ENCODE measurements around the gene POLE. TPM values are rescaled to one million over a fixed set of nuclear protein-coding genes. Genes with fewer than 3 reads are reported as not detected.
"Not testable (repeated sequence)": the region's sequence is repeated elsewhere in the genome, so short reads cannot be mapped to it uniquely, and the experiment has no call there.

The POLE gene
- polyA plus RNA-seq, 6 donors from 2014 or later, result 1.7 to 8.2 (median 2.6) TPM; not detected in 1

GRCh38 chr12:132713123-132713522 is 26.0 kb upstream of the POLE start:
- ATAC-seq (ENCODE audit: low read depth in 2 of 2) (no peak), DNase-seq (no peak)
- peaks cover 0 to 4% of the 10 kb centered on the region in 2 donors for H3K36me3 Mint-ChIP-seq
- H3K27me3 Mint-ChIP-seq, result no peaks in the 10 kb centered on the region
- peak overlapping the region in 3 of 6 donors; percentile 27 to 78 (median 41) for H3K27ac Mint-ChIP-seq
- peak overlapping the region in 1 of 8 donors; percentile 94 for H3K4me3 Mint-ChIP-seq
- peaks cover 0 to 7% (median 4%) of the 10 kb centered on the region in 7 donors for H3K9me3 Mint-ChIP-seq
- H3K4me1 Mint-ChIP-seq, result peaks cover 6 to 37% (median 12%) of the 10 kb centered on the region in 3 donors

GRCh38 chr12:132711080-132711843 is 24.1 kb upstream of the POLE start:
- Mint-ChIP-seq H3K4me1 (peaks cover 6 to 46% (median 17%) of the 10 kb centered on the region in 3 donors), H3K27me3 (no peaks in the 10 kb centered on the region), H3K4me3 (peak overlapping the region; percentile 72 to 96 (median 89)), H3K9me3 (peaks cover 0 to 18% (median 10%) of the 10 kb centered on the region in 7 donors), H3K36me3 (peaks cover 8 to 11% of the 10 kb centered on the region in 2 donors), H3K27ac (peak overlapping the region in 3 of 6 donors; percentile 24 to 80 (median 42))
- ATAC-seq (ENCODE audit: low read depth in 2 of 2) (no peak), DNase-seq (peak; percentile 12)

- Mint-ChIP-seq H3K4me1 (peaks cover 6 to 46% (median 17%) of the 10 kb centered on the region in 3 donors), H3K27me3 (no peaks in the 10 kb centered on the region), H3K4me3 (peak within 1 kb of the TSS; percentile 91 to 96 (median 94)), H3K36me3 (peaks cover 8 to 11% of the 10 kb centered on the region in 2 donors), H3K27ac (peak within 1 kb of the TSS; percentile 91 to 99 (median 98)), H3K9me3 (peaks cover 0 to 18% (median 10%) of the 10 kb centered on the region in 7 donors)
- ATAC-seq (ENCODE audit: low read depth in 2 of 2) (peak; percentile 95 to 96), DNase-seq (peak; percentile 97)
These were observed 23.4 kb upstream of the POLE start, which contains the start of gene PGAM5 for GRCh38 chr12:132710405-132711079. TSS of gene PGAM5 (plus strand) at chr12:132710842. CDS start at chr12:132710877, 35 bp downstream.

- H3K9me3 Mint-ChIP-seq, result peaks cover 0 to 18% (median 10%) of the 10 kb centered on the region in 7 donors
- H3K4me1 Mint-ChIP-seq, result peaks cover 6 to 46% (median 17%) of the 10 kb centered on the region in 3 donors
- H3K36me3 Mint-ChIP-seq, result peaks cover 8 to 11% of the 10 kb centered on the region in 2 donors
These were observed 22.9 kb upstream of the POLE start for GRCh38 chr12:132710043-132710404.

GRCh38 chr12:132708150-132708549 is 21.0 kb upstream of the POLE start:
- peaks cover 0 to 18% (median 10%) of the 10 kb centered on the region in 7 donors for H3K9me3 Mint-ChIP-seq
- H3K4me3 Mint-ChIP-seq, result peak overlapping the region in 5 of 8 donors; percentile 14 to 96 (median 94)
- ATAC-seq (ENCODE audit: low read depth in 2 of 2) (no peak), DNase-seq (no peak)
- no peaks in the 10 kb centered on the region for H3K27me3 Mint-ChIP-seq
- H3K4me1 Mint-ChIP-seq, result peaks cover 19 to 43% (median 23%) of the 10 kb centered on the region in 3 donors
- peaks cover 15 to 18% of the 10 kb centered on the region in 2 donors for H3K36me3 Mint-ChIP-seq
- H3K27ac Mint-ChIP-seq, result peak overlapping the region in 4 of 6 donors; percentile 49 to 74 (median 64)

More at GRCh38 chr12:132710043-132710404, 22.9 kb upstream of the POLE start:
- ATAC-seq (ENCODE audit: low read depth in 2 of 2), result peak in 1 of 2 donors; percentile 1
- Mint-ChIP-seq H3K4me3 (peak overlapping the region; percentile 91 to 96 (median 94)), H3K27me3 (no peaks in the 10 kb centered on the region), H3K27ac (peak overlapping the region; percentile 91 to 99 (median 98))
- no peak for DNase-seq

GRCh38 chr12:132707241-132707640 is 20.1 kb upstream of the POLE start:
- H3K27ac Mint-ChIP-seq, result peak overlapping the region in 4 of 6 donors; percentile 43 to 73 (median 62)
- no peaks in the 10 kb centered on the region for H3K27me3 Mint-ChIP-seq
- ATAC-seq (ENCODE audit: low read depth in 2 of 2) (no peak), DNase-seq (no peak)
- H3K4me1 Mint-ChIP-seq, result peaks cover 21 to 40% (median 26%) of the 10 kb centered on the region in 3 donors
- H3K4me3 Mint-ChIP-seq, result peak overlapping the region in 5 of 8 donors; percentile 47 to 94 (median 71)
- H3K36me3 Mint-ChIP-seq, result peaks cover 15 to 20% of the 10 kb centered on the region in 2 donors
- peaks cover 0 to 18% (median 10%) of the 10 kb centered on the region in 7 donors for H3K9me3 Mint-ChIP-seq

- Mint-ChIP-seq H3K4me3 (peak overlapping the region in 1 of 8 donors; percentile 12), H3K4me1 (peaks cover 26 to 39% (median 28%) of the 10 kb centered on the region in 3 donors), H3K36me3 (peaks cover 20% of the 10 kb centered on the region in 2 donors), H3K9me3 (peaks cover 0 to 18% (median 10%) of the 10 kb centered on the region in 7 donors), H3K27ac (peak overlapping the region in 4 of 6 donors; percentile 14 to 81 (median 54)), H3K27me3 (no peaks in the 10 kb centered on the region)
- DNase-seq, result no peak
- ATAC-seq (ENCODE audit: low read depth in 2 of 2), result no peak
These were observed 16.5 kb upstream of the POLE start for GRCh38 chr12:132703641-132704040.

- H3K4me1 Mint-ChIP-seq, result peaks cover 26 to 35% (median 28%) of the 10 kb centered on the region in 3 donors
- H3K36me3 Mint-ChIP-seq, result peaks cover 13 to 19% of the 10 kb centered on the region in 2 donors
- no peaks in the 10 kb centered on the region for H3K27me3 Mint-ChIP-seq
- DNase-seq (no peak), ATAC-seq (ENCODE audit: low read depth in 2 of 2) (no peak)
- peak overlapping the region in 2 of 6 donors; percentile 25 to 56 for H3K27ac Mint-ChIP-seq
- peaks cover 0 to 9% (median 4%) of the 10 kb centered on the region in 7 donors for H3K9me3 Mint-ChIP-seq
- H3K4me3 Mint-ChIP-seq, result no peak overlapping the region
These were observed 15.5 kb upstream of the POLE start for GRCh38 chr12:132702640-132703039.

GRCh38 chr12:132700212-132700822 is 13.2 kb upstream of the POLE start:
- H3K27ac Mint-ChIP-seq, result peak overlapping the region in 2 of 6 donors; percentile 15 to 39
- no peaks in the 10 kb centered on the region for H3K27me3 Mint-ChIP-seq
- H3K36me3 Mint-ChIP-seq, result peaks cover 9 to 18% of the 10 kb centered on the region in 2 donors
- DNase-seq (no peak), ATAC-seq (ENCODE audit: low read depth in 2 of 2) (no peak)
- peak overlapping the region in 3 of 8 donors; percentile 10 to 79 (median 54) for H3K4me3 Mint-ChIP-seq
- peaks cover 23 to 29% (median 29%) of the 10 kb centered on the region in 3 donors for H3K4me1 Mint-ChIP-seq
- H3K9me3 Mint-ChIP-seq, result no peaks in the 10 kb centered on the region

- ATAC-seq (ENCODE audit: low read depth in 2 of 2) (no peak), DNase-seq (no peak)
- no peaks in the 10 kb centered on the region for H3K9me3 Mint-ChIP-seq
- peaks cover 16 to 21% (median 19%) of the 10 kb centered on the region in 3 donors for H3K4me1 Mint-ChIP-seq
- no peak overlapping the region for H3K4me3 Mint-ChIP-seq
- H3K27ac Mint-ChIP-seq, result peak overlapping the region in 2 of 6 donors; percentile 29 to 32
- H3K36me3 Mint-ChIP-seq, result peaks cover 4 to 11% of the 10 kb centered on the region in 2 donors
- H3K27me3 Mint-ChIP-seq, result no peaks in the 10 kb centered on the region
These were observed 11.2 kb upstream of the POLE start for GRCh38 chr12:132698341-132698740.

GRCh38 chr12:132695431-132695830 is 8.3 kb upstream of the POLE start:
- Mint-ChIP-seq H3K9me3 (no peaks in the 10 kb centered on the region), H3K27me3 (no peaks in the 10 kb centered on the region), H3K27ac (peak overlapping the region in 1 of 6 donors; percentile 24), H3K36me3 (peaks cover 3 to 7% of the 10 kb centered on the region in 2 donors), H3K4me1 (peaks cover 3 to 10% (median 9%) of the 10 kb centered on the region in 3 donors), H3K4me3 (no peak overlapping the region)
- DNase-seq (no peak), ATAC-seq (ENCODE audit: low read depth in 2 of 2) (no peak)

GRCh38 chr12:132694888-132695287 is 7.7 kb upstream of the POLE start:
- H3K9me3 Mint-ChIP-seq; H3K36me3 Mint-ChIP-seq; H3K27me3 Mint-ChIP-seq; H3K4me3 Mint-ChIP-seq; DNase-seq; H3K4me1 Mint-ChIP-seq; ATAC-seq (ENCODE audit: low read depth in 2 of 2): not testable (repeated sequence)
- H3K27ac Mint-ChIP-seq, result peak overlapping the region in 1 of 6 donors; percentile 84

- not testable (repeated sequence) for H3K27ac Mint-ChIP-seq; H3K36me3 Mint-ChIP-seq; H3K9me3 Mint-ChIP-seq; ATAC-seq (ENCODE audit: low read depth in 2 of 2); H3K27me3 Mint-ChIP-seq; DNase-seq
- peak overlapping the region in 1 of 8 donors; percentile 41 for H3K4me3 Mint-ChIP-seq
- peaks cover 0 to 12% (median 11%) of the 10 kb centered on the region in 3 donors for H3K4me1 Mint-ChIP-seq
These were observed 4.9 kb upstream of the POLE start for GRCh38 chr12:132692030-132692429.

Measured in naive B cell (primary cell).